Transverse colon (tissue), 4 donors: ENCODE measurements around the gene NUP155. TPM values are rescaled to one million over a fixed set of nuclear protein-coding genes. Genes with fewer than 3 reads are reported as not detected.

Experiments
- DNase-seq: peaks from one replicate; pipeline ENCODE4 v3.0.0-alpha.2; 2019
- H3K27ac ChIP-seq, 4 donors: fragments of 200-600 bp; sonication (generic); 2 replicates each; pipeline ENCODE4 v1.5.1; 2016 to 2018; ENCODE audit warnings: inconsistent platforms in 4 of 4
- H3K27me3 ChIP-seq: fragments of 200-600 bp; sonication (generic); 2 replicates; pipeline ENCODE4 v1.5.1; 2017; ENCODE audit warnings: inconsistent platforms
- H3K36me3 ChIP-seq, 4 donors: fragments of 200-600 bp; sonication (generic); 2 replicates each; pipeline ENCODE4 v1.5.1; 2017 to 2019; ENCODE audit warnings: inconsistent platforms in 4 of 4
- H3K4me1 ChIP-seq, 4 donors: fragments of 200-600 bp; sonication (generic); 2 replicates each; pipeline ENCODE4 v1.5.1; 2017 to 2020; ENCODE audit warnings: inconsistent platforms in 4 of 4
- H3K4me3 ChIP-seq, 4 donors: fragments of 200-600 bp; sonication (generic); 1 replicate in 1 of 4; 2 replicates in 3 of 4; pipeline versions ENCODE4 v1.5.1 to v1.6.1; 2017 to 2019; ENCODE audit warnings: inconsistent platforms in 4 of 4
- H3K9me3 ChIP-seq, 2 donors: fragments of 200-600 bp; sonication (generic); 2 replicates each; pipeline ENCODE4 v1.5.1; 2017 to 2019; ENCODE audit warnings: inconsistent platforms in 2 of 2
- EP300 ChIP-seq: sonication (generic); formaldehyde crosslinking; IDR thresholded peaks from one replicate; pipeline ENCODE4 v1.6.1; 2017; ENCODE audit warnings: antibody characterized with exemption, low read depth
- POLR2A ChIP-seq: fragments of 450-650 bp; IDR thresholded peaks from one replicate; pipeline ENCODE4 v1.6.1; 2016; ENCODE audit warnings: antibody characterized with exemption, mild to moderate bottlenecking, moderate library complexity
- POLR2AphosphoS5 ChIP-seq, 3 donors: sonication (generic); formaldehyde crosslinking; IDR thresholded peaks; one replicate each; pipeline ENCODE4 v1.6.1; 2016; ENCODE audit warnings: antibody characterized with exemption in 3 of 3
- WGBS, 2 donors: methylation state at CpG; one replicate each; pipeline ENCODE4 v1.1.5; 2018; ENCODE audit warnings: low coverage in 1 of 2; 5-methylcytosine and 5-hydroxymethylcytosine counted together
- in situ Hi-C, 4 donors: fragments of 200-750 bp; cut with MboI; loops; one replicate each; pipeline versions ENCODE4 v1.15.0 to v1.15.1; 2017; ENCODE audit warnings: low sequenced_read_pairs in 3 of 4, low pct_ligation_motif_present in 1 of 4, low pct_unique_long_range_greater_than_20kb in 1 of 4
- intact Hi-C: fragments of 100-400 bp; cut with DNase I; formaldehyde crosslinking; loops from one replicate; pipeline ENCODE4 v1.15.1; 2023; ENCODE audit warnings: low total_unique reads
- total RNA-seq, 4 donors: library from RNA; depleted of rRNA; stranded (reverse); fragments of >200 nt; gene quantifications; one replicate each; pipeline ENCODE4 v1.1.0, GENCODE V29; 2016
- TF ChIP-seq, protein P1 (sequence below), 5 experiments: fragments of 200-600 bp in 3 of 5; fragments of 450-650 bp in 2 of 5; sonication (generic) in 3 of 5; IDR thresholded peaks; 1 replicate in 2 of 5; 2 replicates in 3 of 5; pipeline ENCODE4 v1.5.1; 2016 to 2017; ENCODE audit warnings: antibody characterized with exemption in 5 of 5, inconsistent platforms in 3 of 5, mild to moderate bottlenecking in 2 of 5, moderate library complexity in 1 of 5

NUP155 gene
- total RNA-seq, 4 donors from 2014 or later: 13.1 to 20.6 (median 17.3) TPM

DNA sequence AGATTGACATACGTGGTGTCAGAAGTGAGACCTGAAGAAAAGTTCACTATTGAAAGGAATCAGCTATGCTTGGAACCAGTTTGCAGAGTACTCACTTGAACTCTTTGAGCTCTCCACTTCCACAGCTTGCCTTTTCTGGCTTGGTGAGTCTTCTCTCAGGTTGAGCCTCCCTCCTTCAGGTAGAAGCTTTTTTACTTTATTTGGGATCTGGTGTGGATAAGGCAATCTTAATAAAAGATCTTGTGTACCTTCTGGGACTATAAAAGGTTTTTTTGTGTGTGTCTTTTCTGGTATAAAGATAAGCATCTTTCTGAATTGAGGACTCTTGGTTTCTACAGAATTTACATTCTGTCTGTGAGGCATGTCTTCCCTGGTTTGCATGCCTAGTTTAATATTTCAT, 116.3 kb downstream of the NUP155 start:
- Histone ChIP-seq H3K9me3 (no peaks in the 10 kb centered on the region), H3K27ac (no peak overlapping the region), H3K36me3 (no peaks in the 10 kb centered on the region), H3K4me1 (peaks cover 0 to 1% (median 0%) of the 10 kb centered on the region in 4 donors), H3K27me3 (no peaks in the 10 kb centered on the region), H3K4me3 (no peak overlapping the region)
- DNase-seq: no peak
- WGBS, 2 donors: 95 to 100% methylated on average over 1 of the region's 1 CpG
- TF ChIP-seq, protein P1, sequence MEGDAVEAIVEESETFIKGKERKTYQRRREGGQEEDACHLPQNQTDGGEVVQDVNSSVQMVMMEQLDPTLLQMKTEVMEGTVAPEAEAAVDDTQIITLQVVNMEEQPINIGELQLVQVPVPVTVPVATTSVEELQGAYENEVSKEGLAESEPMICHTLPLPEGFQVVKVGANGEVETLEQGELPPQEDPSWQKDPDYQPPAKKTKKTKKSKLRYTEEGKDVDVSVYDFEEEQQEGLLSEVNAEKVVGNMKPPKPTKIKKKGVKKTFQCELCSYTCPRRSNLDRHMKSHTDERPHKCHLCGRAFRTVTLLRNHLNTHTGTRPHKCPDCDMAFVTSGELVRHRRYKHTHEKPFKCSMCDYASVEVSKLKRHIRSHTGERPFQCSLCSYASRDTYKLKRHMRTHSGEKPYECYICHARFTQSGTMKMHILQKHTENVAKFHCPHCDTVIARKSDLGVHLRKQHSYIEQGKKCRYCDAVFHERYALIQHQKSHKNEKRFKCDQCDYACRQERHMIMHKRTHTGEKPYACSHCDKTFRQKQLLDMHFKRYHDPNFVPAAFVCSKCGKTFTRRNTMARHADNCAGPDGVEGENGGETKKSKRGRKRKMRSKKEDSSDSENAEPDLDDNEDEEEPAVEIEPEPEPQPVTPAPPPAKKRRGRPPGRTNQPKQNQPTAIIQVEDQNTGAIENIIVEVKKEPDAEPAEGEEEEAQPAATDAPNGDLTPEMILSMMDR (IDR thresholded peaks at IDR 0.05): no peak
- no peak for TF ChIP-seq POLR2A
- no peak for TF ChIP-seq EP300
- TF ChIP-seq POLR2AphosphoS5 (IDR thresholded peaks at IDR 0.05): no peak
- in situ Hi-C loops (no loop called here), intact Hi-C loops (no loop called here)

DNA sequence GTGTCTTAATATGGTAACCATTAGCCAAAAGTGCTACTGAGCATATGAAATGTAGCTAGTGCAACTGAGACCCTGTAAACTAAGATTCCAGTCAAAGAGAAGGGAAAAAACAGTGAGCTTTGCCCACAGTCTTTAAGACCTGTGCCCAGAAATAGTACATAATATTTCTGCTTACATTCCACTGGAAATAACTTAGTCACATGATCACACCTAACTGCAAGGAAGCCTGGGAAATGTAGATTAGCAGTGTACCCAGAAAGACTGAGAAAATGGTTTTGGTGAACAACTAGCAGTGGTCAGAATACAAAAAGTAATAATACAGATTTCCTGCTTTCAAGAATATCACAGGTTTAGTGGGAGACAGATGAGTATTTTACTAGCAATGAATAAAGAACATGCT, 119.2 kb downstream of the NUP155 start:
- in situ Hi-C loops: no loop called here
- no peak for DNase-seq
- Histone ChIP-seq H3K9me3 (no peaks in the 10 kb centered on the region), H3K4me3 (no peak overlapping the region), H3K27me3 (no peaks in the 10 kb centered on the region), H3K36me3 (no peaks in the 10 kb centered on the region), H3K27ac (no peak overlapping the region), H3K4me1 (peaks cover 5 to 20% (median 13%) of the 10 kb centered on the region in 4 donors)
- no peak for TF ChIP-seq POLR2A
- TF ChIP-seq POLR2AphosphoS5 (IDR thresholded peaks at IDR 0.05): no peak
- TF ChIP-seq, protein P1 (IDR thresholded peaks at IDR 0.05): no peak
- TF ChIP-seq EP300: no peak
- intact Hi-C loops: no loop called here

DNA sequence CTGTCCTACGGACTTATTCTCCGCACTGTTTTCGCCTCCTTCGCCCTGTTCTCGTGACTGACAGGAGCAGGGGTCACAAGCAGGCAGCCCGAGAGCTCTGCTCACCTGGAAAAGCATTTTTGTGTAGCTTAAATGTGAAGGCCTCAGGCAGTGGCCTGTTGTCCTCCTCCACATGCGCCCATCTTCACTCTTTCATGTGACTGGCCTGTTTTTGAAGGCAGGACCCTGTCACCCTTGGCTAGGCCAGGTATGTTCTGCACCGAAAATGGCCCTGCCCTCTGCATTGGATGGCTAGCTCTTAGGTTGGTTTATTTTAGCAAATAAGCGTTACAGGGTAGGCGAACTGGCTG, 121.1 kb downstream of the NUP155 start:
- intact Hi-C loops: no loop called here

DNA sequence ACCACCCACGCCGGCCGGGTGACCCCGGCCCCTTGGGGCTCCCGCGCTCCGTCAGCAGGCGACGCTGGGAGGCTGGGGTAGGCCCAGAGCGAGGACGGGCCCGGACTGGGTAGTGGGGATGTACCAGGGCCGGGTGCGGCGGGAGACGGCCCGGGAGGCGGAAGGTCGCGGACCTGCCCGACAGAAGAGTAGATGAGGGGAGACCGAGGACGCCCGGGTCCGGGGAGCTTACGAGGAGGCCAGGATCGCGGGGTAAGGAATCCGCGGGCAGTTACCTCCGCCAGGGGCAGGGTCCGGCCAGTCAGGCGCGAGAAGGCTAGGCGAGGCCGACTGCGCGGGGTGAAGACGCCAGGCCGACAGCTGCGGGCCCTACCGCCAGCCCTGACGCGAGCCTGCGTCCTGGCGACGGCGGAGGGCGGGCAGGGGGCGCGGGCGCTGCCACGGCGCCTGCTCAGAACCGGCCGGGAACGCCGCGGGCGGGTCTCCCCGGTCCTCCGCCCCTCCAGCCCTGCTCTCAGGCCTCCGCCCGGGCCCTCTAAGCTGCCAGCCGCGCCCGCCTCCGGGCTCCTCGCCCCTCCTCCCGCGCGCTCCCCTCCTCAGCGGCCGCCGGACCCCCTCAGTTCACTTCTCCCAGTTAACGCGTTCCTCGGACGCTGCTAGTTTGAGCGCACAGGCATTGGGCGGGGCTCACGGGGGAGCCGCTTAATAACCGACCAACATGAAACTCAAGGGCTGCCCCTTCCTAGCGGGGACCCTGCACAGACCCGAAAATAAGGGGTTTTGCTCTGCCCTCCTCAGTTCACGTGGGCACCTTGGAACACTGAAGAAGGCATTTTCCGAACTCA, 121.7 kb downstream of the NUP155 start, which contains the start of gene CPLANE1:
Gene CPLANE1 (minus strand): TSS at position 407 of the 845 bp plus-strand sequence. CDS start 1,678 bp downstream, outside the sequence.
- Histone ChIP-seq H3K27me3 (no peaks in the 10 kb centered on the region), H3K4me3 (peak within 1 kb of the TSS; percentile 60 to 86 (median 74)), H3K9me3 (no peaks in the 10 kb centered on the region), H3K4me1 (peaks cover 5 to 25% (median 13%) of the 10 kb centered on the region in 4 donors), H3K36me3 (no peaks in the 10 kb centered on the region), H3K27ac (peak within 1 kb of the TSS; percentile 84 to 90 (median 90))
- in situ Hi-C loops: no loop called here
- WGBS, 2 donors: 2 to 60% methylated on average over 1 to 61 of the region's 88 CpGs
- DNase-seq: peak; percentile 72
- TF ChIP-seq EP300 (no peak), POLR2A (peak; percentile 68), POLR2AphosphoS5 (IDR thresholded peaks at IDR 0.05) (peak in 2 of 3 donors; percentile 64 to 79)
- TF ChIP-seq, protein P1 (IDR thresholded peaks at IDR 0.05): no peak
- intact Hi-C loops: no loop called here

More for the DNA sequence above, 121.1 kb downstream of the NUP155 start:
- 40 to 85% methylated on average over 2 to 10 of the region's 10 CpGs for WGBS, 2 donors
- Histone ChIP-seq H3K9me3 (no peaks in the 10 kb centered on the region), H3K4me1 (peaks cover 5 to 25% (median 13%) of the 10 kb centered on the region in 4 donors), H3K4me3 (peak overlapping the region; percentile 60 to 86 (median 74)), H3K36me3 (no peaks in the 10 kb centered on the region), H3K27me3 (no peaks in the 10 kb centered on the region), H3K27ac (peak overlapping the region; percentile 84 to 90 (median 90))
- in situ Hi-C loops: no loop called here
- no peak for TF ChIP-seq EP300
- no peak for TF ChIP-seq POLR2AphosphoS5 (IDR thresholded peaks at IDR 0.05)
- TF ChIP-seq, protein P1 (IDR thresholded peaks at IDR 0.05): no peak
- no peak for TF ChIP-seq POLR2A
- DNase-seq: no peak
